Activated T-cell treated with anti-CD3 and anti-CD28 coated beads, Interleukin-2, amount 50 U/mL, for 24 hours (primary cell): ENCODE data around the gene SPSB1.
"Not testable (repeated sequence)": the region's sequence is repeated elsewhere in the genome, so short reads cannot be mapped to it uniquely, and the experiment has no call there.

Experiments used
- DNase-seq: peaks from one replicate; pipeline ENCODE4 v3.0.0-alpha.2; 2020
- H3K27ac Mint-ChIP-seq: 2 replicates; pipeline ENCODE4 v1.8.0; 2020; ENCODE audit warnings: mild to moderate bottlenecking, mixed read lengths
- H3K27me3 Mint-ChIP-seq: 2 replicates; pipeline ENCODE4 v1.8.0; 2020; ENCODE audit warnings: mixed read lengths
- H3K36me3 Mint-ChIP-seq: 2 replicates; pipeline ENCODE4 v1.8.0; 2020; ENCODE audit warnings: low read depth, mixed read lengths
- H3K4me1 Mint-ChIP-seq: 2 replicates; pipeline ENCODE4 v1.8.0; 2020; ENCODE audit warnings: low read depth, mixed read lengths
- H3K4me3 Mint-ChIP-seq: 2 replicates; pipeline ENCODE4 v1.8.0; 2020; ENCODE audit warnings: mild to moderate bottlenecking, moderate library complexity, mixed read lengths
- H3K9me3 Mint-ChIP-seq: 2 replicates; pipeline ENCODE4 v1.8.0; 2020; ENCODE audit warnings: mixed read lengths

The SPSB1 gene

DNA sequence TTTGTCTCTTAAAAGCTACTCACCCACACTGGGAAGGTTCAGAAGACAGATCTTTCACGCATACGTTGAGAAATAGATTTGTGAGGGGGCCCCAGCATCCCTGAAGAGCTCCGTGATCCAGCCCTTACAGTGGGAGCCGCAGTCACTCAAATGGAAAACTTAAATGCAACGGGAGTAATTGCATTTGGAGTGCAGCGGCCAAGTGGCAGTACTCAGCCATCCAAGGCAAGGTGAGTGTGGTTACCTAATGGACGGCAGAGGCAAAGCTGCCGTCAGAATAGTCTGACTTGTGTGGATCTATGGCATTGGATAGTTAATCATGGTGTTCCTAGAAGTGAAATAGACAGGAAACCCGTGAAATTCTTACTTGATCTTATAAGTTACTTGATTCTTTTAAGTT is 5.1 kb downstream of the SPSB1 start:
- no peak overlapping the region for H3K27ac Mint-ChIP-seq
- H3K36me3 Mint-ChIP-seq: no peaks in the 10 kb centered on the region
- no peak for DNase-seq
- H3K9me3 Mint-ChIP-seq: no peaks in the 10 kb centered on the region
- peaks cover 10% of the 10 kb centered on the region for H3K4me1 Mint-ChIP-seq
- H3K27me3 Mint-ChIP-seq: no peaks in the 10 kb centered on the region
- H3K4me3 Mint-ChIP-seq: no peak overlapping the region

DNA sequence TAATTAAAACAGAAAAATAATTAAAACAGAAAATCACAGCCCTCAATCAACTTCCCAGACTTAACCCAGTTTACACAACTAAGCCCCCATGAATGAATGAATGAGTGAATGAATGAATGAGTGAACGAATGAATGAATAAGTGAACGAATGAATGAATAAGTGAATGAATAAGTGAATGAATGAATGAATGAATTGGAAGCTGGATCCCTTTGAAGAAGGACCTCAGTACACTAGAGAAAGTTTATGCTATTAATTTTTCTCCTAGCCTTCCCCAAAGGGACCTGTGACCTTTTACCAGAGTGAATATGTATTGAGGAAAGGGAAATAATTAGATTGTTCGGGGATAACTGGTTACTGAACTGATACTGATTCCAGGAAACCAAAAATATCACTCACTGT is 5.6 kb downstream of the SPSB1 start:
- no peaks in the 10 kb centered on the region for H3K27me3 Mint-ChIP-seq
- no peaks in the 10 kb centered on the region for H3K9me3 Mint-ChIP-seq
- no peak for DNase-seq
- H3K36me3 Mint-ChIP-seq: no peaks in the 10 kb centered on the region
- H3K4me3 Mint-ChIP-seq: no peak overlapping the region
- peaks cover 13% of the 10 kb centered on the region for H3K4me1 Mint-ChIP-seq
- no peak overlapping the region for H3K27ac Mint-ChIP-seq

DNA sequence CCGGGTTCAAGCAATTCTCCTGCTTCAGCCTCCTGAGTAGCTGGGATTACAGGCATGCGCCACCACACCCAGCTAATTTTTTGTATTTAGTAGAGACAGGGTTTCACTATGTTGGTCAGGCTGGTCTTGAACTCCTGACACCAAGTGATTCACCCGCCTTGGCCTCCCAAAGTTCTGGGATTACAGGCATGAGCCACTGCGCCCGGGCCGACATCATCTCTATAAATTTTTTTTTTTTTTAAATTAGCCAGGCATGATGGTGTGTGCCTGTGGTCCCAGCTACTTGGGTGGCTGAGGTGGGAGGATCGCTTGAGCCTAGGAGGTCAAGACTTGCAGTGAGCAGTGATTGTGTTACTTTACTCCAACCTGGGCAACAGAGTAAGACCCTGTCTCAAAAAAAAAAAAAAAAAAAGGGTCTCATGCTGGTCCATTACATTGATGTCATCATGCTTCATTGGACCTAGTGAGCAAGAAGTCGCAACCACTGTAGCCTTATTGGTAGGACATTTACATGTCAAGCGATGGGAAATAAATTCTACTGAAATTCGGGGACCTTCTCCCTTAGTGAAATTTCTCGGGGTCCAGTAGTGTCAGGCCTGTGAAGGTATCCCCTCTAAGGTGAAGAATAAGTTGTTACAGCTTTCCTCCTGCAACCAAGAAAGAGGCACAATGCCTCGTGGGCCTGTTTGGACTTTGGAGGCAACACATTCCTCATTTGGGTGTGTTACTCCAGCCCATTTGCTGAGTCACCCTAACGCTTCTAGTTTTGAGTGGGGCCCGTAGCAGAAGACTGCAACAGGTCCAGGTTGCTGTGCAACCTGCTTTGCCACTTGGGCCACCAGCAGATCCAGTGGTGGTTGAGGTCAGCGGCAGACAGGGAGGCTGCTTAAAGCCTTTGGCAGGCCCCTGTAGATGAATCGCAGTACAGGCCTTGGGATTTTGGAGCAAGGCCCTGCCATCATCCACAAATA is 7.2 kb downstream of the SPSB1 start:
- H3K27me3 Mint-ChIP-seq, H3K9me3 Mint-ChIP-seq, H3K36me3 Mint-ChIP-seq, H3K27ac Mint-ChIP-seq, H3K4me3 Mint-ChIP-seq, DNase-seq: not testable (repeated sequence)
- peaks cover 13% of the 10 kb centered on the region for H3K4me1 Mint-ChIP-seq

DNA sequence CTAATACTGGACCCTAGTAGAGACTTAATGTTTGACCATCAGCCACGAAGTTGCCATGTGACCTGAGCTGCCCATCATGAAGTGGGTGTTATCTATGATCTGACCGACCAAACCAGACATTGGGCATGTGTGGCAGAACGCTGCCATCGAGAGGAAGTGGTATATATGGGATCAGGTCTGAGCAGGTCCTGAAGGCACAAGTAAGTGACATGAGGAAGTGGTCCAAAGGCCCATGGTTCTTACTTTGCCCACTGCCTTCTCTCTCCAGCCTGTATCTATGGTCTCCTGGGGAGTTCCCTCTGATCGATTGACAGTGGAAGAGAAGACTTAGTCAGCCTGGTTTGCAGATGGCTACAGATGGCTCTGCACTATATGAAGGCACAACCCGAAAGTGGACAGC is 7.9 kb downstream of the SPSB1 start:
- Mint-ChIP-seq H3K9me3 (no peaks in the 10 kb centered on the region), H3K4me1 (peaks cover 14% of the 10 kb centered on the region), H3K27ac (no peak overlapping the region), H3K4me3 (no peak overlapping the region), H3K27me3 (no peaks in the 10 kb centered on the region), H3K36me3 (no peaks in the 10 kb centered on the region)
- no peak for DNase-seq

DNA sequence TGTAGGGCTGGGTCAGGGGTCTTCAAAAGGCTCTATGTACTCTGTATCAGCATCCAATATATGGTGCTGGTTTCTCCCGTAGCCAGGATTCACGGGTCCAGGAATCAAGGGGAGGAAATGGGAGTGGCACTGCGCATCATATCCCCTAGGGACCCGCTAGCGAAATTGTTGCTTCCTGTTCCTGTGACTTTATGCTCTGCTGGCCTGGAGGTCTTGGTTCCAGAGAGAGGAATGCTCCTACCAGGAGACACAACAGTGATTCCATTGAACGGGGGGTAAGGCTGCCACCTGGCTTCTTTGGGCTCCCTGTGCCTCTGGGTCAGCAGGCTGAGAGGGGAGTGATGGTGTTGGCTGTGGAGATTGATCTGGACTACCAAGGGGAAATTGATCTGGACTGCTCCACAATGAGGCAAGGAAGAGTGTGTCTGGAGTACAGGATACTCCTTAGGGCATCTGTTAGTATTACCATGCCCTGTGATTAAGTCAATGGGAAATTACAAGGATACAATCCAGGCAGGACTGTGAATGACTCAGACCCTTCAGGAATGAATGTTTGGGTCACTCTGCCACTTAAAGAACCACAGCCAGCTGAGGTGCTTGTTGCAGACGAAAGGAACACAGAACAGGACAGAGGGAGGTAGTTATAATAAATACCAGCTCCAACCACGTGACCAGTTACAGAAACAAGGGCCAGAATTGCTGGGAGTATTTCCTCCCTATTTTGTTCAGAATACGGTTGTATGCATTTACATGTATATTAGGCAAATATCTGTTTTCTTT is 10.2 kb downstream of the SPSB1 start:
- Mint-ChIP-seq H3K9me3 (no peaks in the 10 kb centered on the region), H3K4me3 (no peak overlapping the region), H3K36me3 (no peaks in the 10 kb centered on the region), H3K4me1 (peaks cover 20% of the 10 kb centered on the region), H3K27ac (no peak overlapping the region), H3K27me3 (no peaks in the 10 kb centered on the region)
- DNase-seq: no peak

DNA sequence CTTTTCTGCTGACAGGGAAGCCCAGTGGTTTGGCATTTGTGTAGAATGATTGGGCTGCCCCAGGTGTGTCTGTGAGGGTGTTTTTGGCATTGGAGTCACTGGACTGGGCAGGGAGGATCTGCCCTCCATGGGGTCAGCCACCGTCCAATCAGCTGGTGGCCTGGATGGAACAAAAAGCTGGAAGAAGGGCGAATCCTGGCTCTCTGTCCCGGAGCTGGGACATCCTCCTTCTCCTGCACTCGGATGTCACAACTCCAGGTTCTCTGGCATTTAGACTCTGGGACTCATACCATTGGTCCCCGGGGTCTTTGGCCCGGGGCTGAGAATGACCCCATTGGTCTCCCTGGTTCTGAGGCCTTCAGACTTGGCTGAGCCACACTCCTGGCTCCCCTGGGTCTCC is 11.2 kb downstream of the SPSB1 start:
- H3K4me1 Mint-ChIP-seq: peaks cover 24% of the 10 kb centered on the region
- no peaks in the 10 kb centered on the region for H3K27me3 Mint-ChIP-seq
- H3K4me3 Mint-ChIP-seq: no peak overlapping the region
- no peak for DNase-seq
- H3K27ac Mint-ChIP-seq: no peak overlapping the region
- no peaks in the 10 kb centered on the region for H3K36me3 Mint-ChIP-seq
- no peaks in the 10 kb centered on the region for H3K9me3 Mint-ChIP-seq

DNA sequence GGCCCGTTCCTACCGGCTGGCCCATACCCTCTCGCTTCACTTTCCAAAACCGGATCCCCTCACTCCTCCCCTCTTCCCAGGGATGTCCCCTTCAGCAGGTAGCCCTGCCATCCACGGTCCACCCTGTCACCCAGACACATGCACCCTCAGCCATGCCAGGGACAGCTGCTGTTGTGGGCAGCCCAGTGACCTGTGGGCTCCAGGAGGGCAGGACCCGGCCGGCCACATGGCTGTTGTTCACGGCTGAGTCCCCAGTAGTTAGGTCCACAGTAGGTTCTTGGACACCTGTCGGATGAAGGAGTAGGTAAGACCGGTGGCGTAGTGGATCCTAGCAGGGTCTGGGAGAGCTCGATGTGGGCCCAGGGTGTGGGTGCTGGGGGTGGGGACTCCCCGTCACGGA is 12.5 kb downstream of the SPSB1 start:
- no peaks in the 10 kb centered on the region for H3K9me3 Mint-ChIP-seq
- H3K36me3 Mint-ChIP-seq: no peaks in the 10 kb centered on the region
- H3K4me3 Mint-ChIP-seq: no peak overlapping the region
- DNase-seq: no peak
- H3K4me1 Mint-ChIP-seq: peaks cover 21% of the 10 kb centered on the region
- no peaks in the 10 kb centered on the region for H3K27me3 Mint-ChIP-seq
- H3K27ac Mint-ChIP-seq: no peak overlapping the region

DNA sequence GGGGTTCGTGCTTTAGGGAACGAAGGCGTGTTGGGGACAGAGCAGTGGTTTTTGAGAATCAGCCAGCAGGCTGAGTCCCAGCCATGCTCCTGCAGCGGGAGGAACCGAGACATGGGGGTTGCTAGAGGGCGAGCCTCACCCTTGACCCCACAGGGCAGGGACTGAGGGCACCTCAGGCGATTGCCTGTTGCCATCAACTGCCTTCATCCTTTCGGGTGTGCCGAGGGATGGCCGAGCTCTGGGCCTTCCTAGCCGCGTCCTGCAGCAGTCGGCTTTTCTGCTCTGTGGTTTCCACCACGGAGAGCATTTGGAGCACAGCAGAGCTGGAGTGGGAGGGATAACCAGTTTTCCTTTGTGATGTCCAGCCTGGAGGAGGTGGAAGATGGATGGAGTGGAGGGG is 13.3 kb downstream of the SPSB1 start:
- no peak overlapping the region for H3K27ac Mint-ChIP-seq
- no peaks in the 10 kb centered on the region for H3K9me3 Mint-ChIP-seq
- no peaks in the 10 kb centered on the region for H3K27me3 Mint-ChIP-seq
- H3K4me3 Mint-ChIP-seq: no peak overlapping the region
- no peak for DNase-seq
- H3K4me1 Mint-ChIP-seq: peaks cover 15% of the 10 kb centered on the region
- H3K36me3 Mint-ChIP-seq: no peaks in the 10 kb centered on the region

DNA sequence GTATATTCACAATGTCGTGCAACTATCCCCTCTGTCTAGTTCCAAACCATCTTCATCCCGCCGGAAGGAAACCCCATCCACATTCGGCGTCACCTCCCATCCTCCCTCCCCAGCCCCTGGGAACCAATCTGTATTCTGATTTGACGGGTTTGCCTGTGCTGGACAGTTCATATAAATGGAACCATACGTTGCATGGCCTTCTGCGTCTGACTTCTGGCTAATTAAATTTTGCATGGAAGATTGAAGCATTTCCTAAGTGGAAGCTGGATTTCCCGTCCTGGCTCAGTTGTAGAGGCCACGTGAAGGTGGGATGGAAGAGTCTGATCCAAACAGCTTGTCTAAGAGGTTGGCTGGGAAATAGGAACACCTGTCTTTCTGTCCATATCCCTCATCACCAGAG is 14.6 kb downstream of the SPSB1 start:
- peaks cover 15% of the 10 kb centered on the region for H3K4me1 Mint-ChIP-seq
- H3K4me3 Mint-ChIP-seq: no peak overlapping the region
- no peaks in the 10 kb centered on the region for H3K27me3 Mint-ChIP-seq
- no peak for DNase-seq
- H3K27ac Mint-ChIP-seq: peak overlapping the region; percentile 20
- no peaks in the 10 kb centered on the region for H3K9me3 Mint-ChIP-seq
- H3K36me3 Mint-ChIP-seq: no peaks in the 10 kb centered on the region

DNA sequence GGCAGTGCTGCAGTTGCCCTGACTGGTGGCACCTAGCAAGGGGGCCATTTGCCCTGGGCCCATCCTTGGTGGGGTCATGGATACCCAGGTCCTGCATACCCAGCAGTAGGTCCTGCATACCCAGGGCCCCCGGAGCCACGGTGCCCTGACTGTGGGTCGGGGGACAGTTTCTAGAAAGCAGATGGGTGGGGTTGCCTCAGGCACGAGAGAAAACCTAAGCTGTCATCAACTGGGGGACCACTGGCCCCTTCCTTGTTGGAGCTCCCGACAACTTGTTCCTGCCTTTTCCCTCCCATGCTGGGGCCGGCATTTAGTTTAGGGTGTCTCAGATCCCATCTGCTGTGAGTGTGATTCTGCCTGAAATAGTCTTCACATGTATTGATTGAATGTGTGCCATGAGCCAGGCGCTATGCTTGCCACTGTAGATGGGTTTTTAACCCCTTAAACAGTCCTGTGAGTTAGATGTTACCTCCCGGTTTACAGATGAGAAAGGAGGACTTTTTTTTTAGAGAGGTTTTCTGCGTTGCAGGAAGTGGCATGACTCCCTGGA is 15.6 kb downstream of the SPSB1 start:
- H3K9me3 Mint-ChIP-seq: no peaks in the 10 kb centered on the region
- H3K27ac Mint-ChIP-seq: no peak overlapping the region
- no peaks in the 10 kb centered on the region for H3K27me3 Mint-ChIP-seq
- DNase-seq: no peak
- H3K4me3 Mint-ChIP-seq: no peak overlapping the region
- H3K36me3 Mint-ChIP-seq: no peaks in the 10 kb centered on the region
- peaks cover 12% of the 10 kb centered on the region for H3K4me1 Mint-ChIP-seq

DNA sequence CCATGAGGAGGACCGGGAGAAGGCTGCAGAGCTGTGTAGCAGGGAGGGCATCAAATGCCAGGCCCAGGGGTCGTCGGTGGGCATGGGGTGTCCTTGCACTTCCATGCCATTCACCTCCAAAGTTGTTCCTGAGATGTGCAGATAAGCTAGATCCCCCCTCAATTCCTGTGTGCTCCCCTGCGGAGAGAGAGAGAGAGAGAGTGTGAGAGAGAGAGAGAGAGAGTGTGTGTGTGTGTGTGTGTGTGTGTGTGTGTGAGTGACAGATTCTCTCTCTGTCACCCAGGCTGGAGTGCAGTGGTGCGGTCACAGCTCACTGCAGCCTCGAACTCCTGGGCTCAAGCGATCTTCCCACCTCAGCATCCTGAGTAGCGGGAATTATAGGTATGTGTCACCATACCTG is 16.4 kb downstream of the SPSB1 start:
- H3K27me3 Mint-ChIP-seq: no peaks in the 10 kb centered on the region
- no peak overlapping the region for H3K4me3 Mint-ChIP-seq
- H3K4me1 Mint-ChIP-seq: peaks cover 12% of the 10 kb centered on the region
- no peak overlapping the region for H3K27ac Mint-ChIP-seq
- no peak for DNase-seq
- no peaks in the 10 kb centered on the region for H3K36me3 Mint-ChIP-seq
- no peaks in the 10 kb centered on the region for H3K9me3 Mint-ChIP-seq

DNA sequence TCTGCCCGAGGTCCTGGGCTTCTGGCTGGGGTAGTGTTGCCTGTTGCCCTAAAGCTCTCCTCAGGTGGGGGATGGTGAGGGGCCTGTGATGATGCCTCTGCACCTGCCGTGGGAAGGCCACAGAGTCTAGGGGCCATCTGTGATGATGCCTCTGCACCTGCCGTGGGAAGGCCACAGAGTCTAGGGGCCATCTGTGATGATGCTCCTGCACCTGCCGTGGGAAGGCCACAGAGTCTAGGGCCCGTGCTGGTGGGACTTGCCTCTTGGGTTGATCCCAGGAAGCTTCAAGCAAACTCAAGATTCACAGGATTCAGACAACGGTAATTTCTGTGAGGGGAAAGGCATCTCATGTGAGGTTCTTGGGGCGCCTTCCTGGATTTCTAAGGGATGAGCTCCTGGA is 17.3 kb downstream of the SPSB1 start:
- no peak for DNase-seq
- Mint-ChIP-seq H3K27ac (no peak overlapping the region), H3K4me3 (no peak overlapping the region), H3K36me3 (no peaks in the 10 kb centered on the region), H3K4me1 (peaks cover 21% of the 10 kb centered on the region), H3K27me3 (no peaks in the 10 kb centered on the region), H3K9me3 (no peaks in the 10 kb centered on the region)

DNA sequence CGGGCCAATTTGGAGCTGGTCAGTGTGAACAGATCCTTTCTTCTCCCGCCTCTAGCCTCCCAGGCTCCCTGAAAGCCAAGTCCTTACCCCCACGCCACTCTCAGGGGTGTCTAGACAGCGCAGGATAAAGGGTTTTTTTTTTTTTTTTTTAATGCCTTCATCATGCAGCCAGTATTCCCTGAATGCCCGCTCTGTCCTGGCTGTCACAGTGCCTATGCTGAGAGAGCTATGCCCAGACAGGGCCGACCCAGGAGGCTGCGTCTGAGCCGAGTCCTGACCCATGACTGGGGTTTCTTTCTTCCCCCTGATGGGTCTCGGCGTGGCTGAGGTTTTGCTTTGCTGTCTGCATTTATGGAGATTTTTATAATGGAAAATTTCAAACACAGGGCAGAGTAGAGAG is 18.3 kb downstream of the SPSB1 start:
- no peaks in the 10 kb centered on the region for H3K27me3 Mint-ChIP-seq
- no peak for DNase-seq
- H3K4me1 Mint-ChIP-seq: peaks cover 28% of the 10 kb centered on the region

DNA sequence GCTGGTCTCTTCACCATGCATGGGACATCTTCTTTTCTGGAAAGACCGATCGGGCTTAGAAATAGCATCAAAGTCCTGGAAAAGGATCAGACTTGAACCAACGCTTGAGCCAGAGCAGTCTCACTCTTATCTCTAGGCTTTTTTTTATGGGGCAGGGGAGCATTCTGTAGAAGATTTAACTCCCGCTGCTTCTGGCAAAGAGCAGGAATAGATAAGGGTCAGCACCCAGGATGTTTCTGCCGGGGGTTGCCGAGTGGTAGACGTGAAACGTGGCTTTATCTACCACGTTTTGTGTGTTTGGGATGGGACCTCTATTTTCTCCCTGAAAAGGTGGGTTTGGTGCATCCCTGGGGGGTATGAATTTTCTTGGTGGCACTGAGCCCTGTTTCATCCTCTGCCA is 18.8 kb downstream of the SPSB1 start:
- Mint-ChIP-seq H3K4me3 (no peak overlapping the region), H3K27ac (no peak overlapping the region), H3K9me3 (no peaks in the 10 kb centered on the region), H3K36me3 (no peaks in the 10 kb centered on the region), H3K27me3 (no peaks in the 10 kb centered on the region), H3K4me1 (peaks cover 32% of the 10 kb centered on the region)
- DNase-seq: no peak

More for the DNA sequence above, 18.3 kb downstream of the SPSB1 start:
- Mint-ChIP-seq H3K9me3 (no peaks in the 10 kb centered on the region), H3K36me3 (no peaks in the 10 kb centered on the region), H3K27ac (no peak overlapping the region), H3K4me3 (no peak overlapping the region)
